ENCODE results near the gene RXFP4. TPM values are rescaled to one million over a fixed set of nuclear protein-coding genes. Genes with fewer than 3 reads are reported as not detected.
A peak's percentile ranks its signal among the peaks of the same experiment; 100 is the strongest.

RXFP4 gene
- total RNA-seq, 1 experiment from 2014 or later, result not detected

DNA sequence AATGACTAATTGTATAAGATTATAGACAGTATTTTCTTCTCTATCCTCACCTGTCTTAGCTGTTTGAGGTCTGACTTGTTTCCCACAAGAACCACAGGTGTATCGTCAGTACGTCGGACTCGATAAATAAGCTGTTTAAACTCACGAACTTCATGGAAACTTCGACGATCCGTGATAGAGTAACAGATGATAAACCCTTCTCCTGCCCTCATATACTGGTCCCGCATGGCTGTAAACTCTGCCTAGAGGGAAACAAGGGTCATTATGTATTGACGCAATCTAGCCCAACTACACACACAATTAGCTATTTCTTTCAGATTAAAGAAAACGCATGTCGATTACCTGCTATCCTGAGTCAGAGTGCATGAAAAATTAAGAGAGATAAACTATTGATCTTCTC lies 37.2 kb upstream of the RXFP4 start:
- H3K27ac Mint-ChIP-seq (ENCODE audit: unreplicated experiment), result no peak overlapping the region
- peaks cover 75% of the 10 kb centered on the region for H3K36me3 Mint-ChIP-seq (ENCODE audit: insufficient read depth, unreplicated experiment)
- no peaks in the 10 kb centered on the region for H3K27me3 Mint-ChIP-seq (ENCODE audit: unreplicated experiment)
- TF ChIP-seq, protein P1, sequence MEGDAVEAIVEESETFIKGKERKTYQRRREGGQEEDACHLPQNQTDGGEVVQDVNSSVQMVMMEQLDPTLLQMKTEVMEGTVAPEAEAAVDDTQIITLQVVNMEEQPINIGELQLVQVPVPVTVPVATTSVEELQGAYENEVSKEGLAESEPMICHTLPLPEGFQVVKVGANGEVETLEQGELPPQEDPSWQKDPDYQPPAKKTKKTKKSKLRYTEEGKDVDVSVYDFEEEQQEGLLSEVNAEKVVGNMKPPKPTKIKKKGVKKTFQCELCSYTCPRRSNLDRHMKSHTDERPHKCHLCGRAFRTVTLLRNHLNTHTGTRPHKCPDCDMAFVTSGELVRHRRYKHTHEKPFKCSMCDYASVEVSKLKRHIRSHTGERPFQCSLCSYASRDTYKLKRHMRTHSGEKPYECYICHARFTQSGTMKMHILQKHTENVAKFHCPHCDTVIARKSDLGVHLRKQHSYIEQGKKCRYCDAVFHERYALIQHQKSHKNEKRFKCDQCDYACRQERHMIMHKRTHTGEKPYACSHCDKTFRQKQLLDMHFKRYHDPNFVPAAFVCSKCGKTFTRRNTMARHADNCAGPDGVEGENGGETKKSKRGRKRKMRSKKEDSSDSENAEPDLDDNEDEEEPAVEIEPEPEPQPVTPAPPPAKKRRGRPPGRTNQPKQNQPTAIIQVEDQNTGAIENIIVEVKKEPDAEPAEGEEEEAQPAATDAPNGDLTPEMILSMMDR (IDR thresholded peaks at IDR 0.05; ENCODE audit: unreplicated experiment), result no peak
- BruUV-seq (replicated peaks), result no TSS peak
- H3K4me3 Mint-ChIP-seq (ENCODE audit: low read depth, unreplicated experiment), result no peak overlapping the region
- no peaks in the 10 kb centered on the region for H3K4me1 Mint-ChIP-seq (ENCODE audit: low read depth, unreplicated experiment)
- intact Hi-C loops (cut with micrococcal nuclease; ENCODE audit: unreplicated experiment), result no loop called here
- DNase-seq, result no peak
- no peaks in the 10 kb centered on the region for H3K9me3 Mint-ChIP-seq (ENCODE audit: low read depth, unreplicated experiment)
- CTCF ChIA-PET, result no interaction called here

DNA sequence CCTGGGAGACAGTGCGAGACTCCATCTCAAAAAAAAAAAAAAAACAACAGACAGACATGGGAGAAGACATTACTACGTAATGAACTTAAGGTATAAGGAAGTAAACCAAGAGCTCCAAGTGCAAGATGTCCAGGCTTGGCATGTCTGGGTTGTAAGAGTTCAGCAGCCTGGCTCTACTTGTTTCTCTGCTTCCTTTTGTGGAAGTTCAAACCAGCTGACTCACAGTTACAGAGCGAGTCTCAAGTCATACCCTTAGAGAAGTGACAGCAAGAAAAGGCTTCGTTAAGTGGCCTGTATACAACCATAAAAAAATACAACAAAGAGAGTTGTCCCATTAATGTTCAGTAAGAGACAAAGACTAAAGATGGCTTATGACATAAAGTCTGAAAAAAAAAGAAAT lies 31.5 kb upstream of the RXFP4 start:
- Mint-ChIP-seq H3K9me3 (ENCODE audit: low read depth, unreplicated experiment) (no peaks in the 10 kb centered on the region), H3K4me3 (ENCODE audit: low read depth, unreplicated experiment) (peak overlapping the region; percentile 97), H3K4me1 (ENCODE audit: low read depth, unreplicated experiment) (peaks cover 20% of the 10 kb centered on the region), H3K27me3 (ENCODE audit: unreplicated experiment) (no peaks in the 10 kb centered on the region), H3K36me3 (ENCODE audit: insufficient read depth, unreplicated experiment) (peaks cover 83% of the 10 kb centered on the region), H3K27ac (ENCODE audit: unreplicated experiment) (peak overlapping the region; percentile 99)
- intact Hi-C loops (cut with micrococcal nuclease; ENCODE audit: unreplicated experiment), result loop anchor here (5.0 kb wide), 1 partner anchor 53 kb away; the partner anchor contains the start of genes GON4L and SYT11
- CTCF ChIA-PET, result interaction anchor here (0.6 to 1.0 kb wide), 7 partner anchors 17 to 632 kb away, joined by 3 to 10 read pairs (median 4); partner anchors contain the start of gene KHDC4
- peak; percentile 61 for DNase-seq
- TF ChIP-seq, protein P1 (IDR thresholded peaks at IDR 0.05; ENCODE audit: unreplicated experiment), result no peak
- BruUV-seq (replicated peaks), result no TSS peak

DNA sequence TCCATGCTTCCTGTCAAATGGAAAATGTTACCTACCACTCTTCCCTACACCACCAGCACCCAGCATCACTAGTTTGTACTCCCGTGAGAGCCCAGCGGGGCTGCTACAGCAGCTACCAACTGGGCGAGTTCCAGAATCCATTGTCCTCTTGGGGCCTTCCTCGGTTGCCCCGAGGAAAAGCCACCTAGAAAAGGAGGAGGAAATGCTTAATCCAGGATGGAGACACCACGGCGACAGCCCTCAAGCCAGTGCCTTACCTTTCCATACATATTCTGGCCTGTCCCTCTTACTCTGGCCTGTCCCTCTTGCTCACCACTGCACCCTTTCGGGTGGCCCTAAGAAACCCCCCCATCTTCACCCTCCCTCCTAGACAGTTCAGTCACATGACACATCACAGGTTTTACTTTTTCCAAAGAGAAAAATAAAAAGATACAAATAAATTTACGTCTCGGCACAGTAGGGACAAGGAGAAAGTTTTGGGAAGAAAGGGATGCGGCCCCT lies 30.8 kb upstream of the RXFP4 start:
- peak; percentile 37 for DNase-seq
- intact Hi-C loops (cut with micrococcal nuclease; ENCODE audit: unreplicated experiment), result loop anchor here (5.0 kb wide), 1 partner anchor 53 kb away; the partner anchor contains the start of genes GON4L and SYT11
- Mint-ChIP-seq H3K27ac (ENCODE audit: unreplicated experiment) (peak overlapping the region; percentile 99), H3K36me3 (ENCODE audit: insufficient read depth, unreplicated experiment) (peaks cover 89% of the 10 kb centered on the region), H3K9me3 (ENCODE audit: low read depth, unreplicated experiment) (no peaks in the 10 kb centered on the region), H3K27me3 (ENCODE audit: unreplicated experiment) (no peaks in the 10 kb centered on the region), H3K4me1 (ENCODE audit: low read depth, unreplicated experiment) (peaks cover 20% of the 10 kb centered on the region), H3K4me3 (ENCODE audit: low read depth, unreplicated experiment) (peak overlapping the region; percentile 97)
- BruUV-seq (replicated peaks), result no TSS peak
- TF ChIP-seq, protein P1 (IDR thresholded peaks at IDR 0.05; ENCODE audit: unreplicated experiment), result no peak
- CTCF ChIA-PET, result no interaction called here

DNA sequence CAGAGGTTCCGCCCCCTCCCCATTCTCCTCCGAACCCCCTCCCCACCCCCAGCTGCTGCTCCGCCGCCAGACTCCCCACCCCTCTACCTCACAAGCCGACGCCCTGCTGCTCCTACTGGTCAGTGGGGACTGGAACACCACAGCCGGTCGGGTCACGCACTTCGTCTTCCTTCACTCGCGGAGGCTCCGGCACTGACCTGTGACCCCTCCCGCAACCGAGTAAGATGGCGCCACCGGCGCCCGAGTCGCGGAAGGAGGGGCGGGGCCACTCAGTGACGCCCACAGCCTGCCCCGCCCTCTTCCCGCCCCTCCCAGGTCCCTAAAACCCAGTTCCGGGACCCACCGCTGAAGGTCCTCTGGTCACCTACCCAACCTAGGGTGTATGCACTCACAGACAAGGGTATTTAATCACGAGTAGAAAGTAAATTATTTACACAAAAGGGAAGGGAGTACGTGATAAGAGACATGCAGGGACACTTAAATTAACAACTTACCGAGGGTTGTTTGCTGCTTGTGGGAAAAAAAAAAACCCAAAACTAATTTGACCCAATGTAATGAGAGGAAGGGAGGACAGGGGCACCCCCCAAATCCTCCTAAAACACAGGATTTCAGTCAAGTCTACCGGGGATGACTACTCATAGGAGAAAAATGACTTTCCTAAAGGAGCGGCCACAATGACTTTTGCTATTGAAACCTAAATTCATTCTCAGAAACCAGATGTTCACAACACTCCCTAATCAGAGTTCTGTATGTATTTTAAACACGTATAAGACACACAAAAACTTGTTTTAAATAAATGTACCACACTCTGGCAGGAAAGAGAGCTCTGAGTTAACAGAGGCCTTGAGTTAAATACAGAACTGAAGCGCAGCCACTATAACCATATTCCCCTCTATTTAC lies 30.0 kb upstream of the RXFP4 start, which contains the start of gene RIT1:
RIT1 (minus strand) TSS at position 194 of the 900 bp plus-strand sequence. CDS start 588 bp downstream, outside the sequence.
- CTCF ChIA-PET, result no interaction called here

More for the DNA sequence above, 30.0 kb upstream of the RXFP4 start, which contains the start of gene RIT1:
- peak; percentile 92 for DNase-seq
- Mint-ChIP-seq H3K27ac (ENCODE audit: unreplicated experiment) (peak within 1 kb of the TSS; percentile 99), H3K9me3 (ENCODE audit: low read depth, unreplicated experiment) (no peaks in the 10 kb centered on the region), H3K36me3 (ENCODE audit: insufficient read depth, unreplicated experiment) (peaks cover 89% of the 10 kb centered on the region), H3K4me1 (ENCODE audit: low read depth, unreplicated experiment) (peaks cover 20% of the 10 kb centered on the region), H3K27me3 (ENCODE audit: unreplicated experiment) (no peaks in the 10 kb centered on the region), H3K4me3 (ENCODE audit: low read depth, unreplicated experiment) (peak within 1 kb of the TSS; percentile 97)
- BruUV-seq (replicated peaks), result no TSS peak
- TF ChIP-seq, protein P1 (IDR thresholded peaks at IDR 0.05; ENCODE audit: unreplicated experiment), result no peak
- intact Hi-C loops (cut with micrococcal nuclease; ENCODE audit: unreplicated experiment), result loop anchor here (5.0 kb wide), 1 partner anchor 54 kb away; the partner anchor contains the start of genes GON4L and SYT11
